Ramos (cell line): ENCODE results near the gene CACNA1C.

Source experiments
- in situ Hi-C: fragments of 300-500 bp; cut with MboI; formaldehyde crosslinking; loops from one replicate; pipeline ENCODE4 v1.14.3; 2022; ENCODE audit warnings: low sequenced_read_pairs; ENCODE audit not compliant: unreplicated experiment

Gene CACNA1C

GRCh38 chr12:2344885-2345284 is 292.1 kb downstream of the CACNA1C start:
- in situ Hi-C loops, result no loop called here

DNA sequence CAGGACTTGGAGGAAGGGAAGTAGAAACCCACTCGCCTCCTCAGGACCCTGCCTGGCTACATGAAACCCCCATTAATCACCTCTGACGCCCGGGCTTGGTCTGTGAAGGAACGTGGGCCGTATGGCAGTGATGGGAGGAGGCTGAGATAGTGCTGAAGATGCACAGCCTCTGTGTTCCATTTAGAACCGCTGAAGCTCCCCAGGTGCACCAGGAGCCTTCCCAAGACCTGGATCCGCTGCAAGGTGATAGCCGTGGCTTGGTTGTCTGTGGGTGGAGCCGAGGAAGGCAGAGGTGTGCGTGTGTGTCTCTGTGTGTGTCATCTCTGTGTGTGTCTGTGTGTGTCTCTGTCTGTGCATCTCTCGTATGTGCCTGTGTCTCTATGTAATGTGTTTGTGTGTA is 293.1 kb downstream of the CACNA1C start:
- in situ Hi-C loops, result no loop called here

DNA sequence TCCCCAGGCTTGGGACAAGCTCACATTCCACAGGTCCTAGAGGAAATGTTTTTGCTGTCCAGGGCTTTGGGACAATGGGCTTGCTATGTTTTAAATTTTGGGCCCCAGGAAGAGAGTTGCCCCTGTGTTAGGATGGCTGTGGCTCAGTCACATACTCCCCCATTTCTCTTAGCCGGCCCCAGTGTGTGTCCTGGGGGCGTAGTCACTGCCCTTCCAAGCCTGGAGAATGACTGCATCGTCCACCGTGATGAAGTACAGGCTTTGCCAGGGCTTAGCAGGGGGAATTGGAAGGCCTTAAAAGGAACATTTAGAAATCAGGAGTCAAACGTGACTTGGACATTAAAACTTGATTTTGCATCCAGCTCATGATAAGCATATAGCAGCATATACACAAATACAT is 293.6 kb downstream of the CACNA1C start:
- in situ Hi-C loops, result no loop called here

DNA sequence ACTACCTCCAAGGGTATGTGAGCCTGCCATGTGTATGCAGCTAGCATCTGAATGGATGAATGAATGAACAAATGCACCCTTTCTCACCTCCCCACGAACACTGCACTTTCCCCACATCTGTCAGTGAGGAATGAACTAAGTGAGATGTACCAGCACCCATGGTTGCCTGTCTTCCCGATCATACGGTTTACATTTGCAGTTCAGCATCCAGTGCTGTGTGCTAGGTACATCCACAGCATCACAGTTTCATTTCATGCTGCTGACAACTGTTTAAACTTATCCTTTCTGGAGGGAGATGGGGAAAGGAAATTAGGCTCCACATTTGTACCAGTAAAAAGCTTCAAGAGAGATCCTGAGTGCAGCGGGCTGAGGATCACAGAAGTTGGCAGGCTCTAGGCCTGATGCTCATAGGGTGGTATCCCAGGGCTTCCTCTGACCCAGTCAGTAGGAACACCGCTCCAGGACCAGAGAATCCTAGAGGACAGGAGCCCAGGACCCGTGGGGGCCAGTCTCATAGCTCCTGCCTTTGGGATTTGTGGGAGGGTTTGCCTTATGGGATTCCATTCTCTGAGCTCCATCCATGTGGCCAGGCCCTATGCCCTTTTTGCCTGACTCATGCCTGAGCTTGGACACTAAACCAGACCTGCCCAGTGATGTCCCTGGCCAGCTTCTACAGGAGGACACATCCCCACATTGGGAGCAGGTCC is 294.5 kb downstream of the CACNA1C start:
- in situ Hi-C loops, result no loop called here

- in situ Hi-C loops, result no loop called here
Observed at GRCh38 chr12:2347844-2348481, 295.2 kb downstream of the CACNA1C start.

- in situ Hi-C loops, result no loop called here
Observed at GRCh38 chr12:2348482-2348852, 295.7 kb downstream of the CACNA1C start.

GRCh38 chr12:2351161-2351560 is 298.4 kb downstream of the CACNA1C start:
- in situ Hi-C loops, result no loop called here

DNA sequence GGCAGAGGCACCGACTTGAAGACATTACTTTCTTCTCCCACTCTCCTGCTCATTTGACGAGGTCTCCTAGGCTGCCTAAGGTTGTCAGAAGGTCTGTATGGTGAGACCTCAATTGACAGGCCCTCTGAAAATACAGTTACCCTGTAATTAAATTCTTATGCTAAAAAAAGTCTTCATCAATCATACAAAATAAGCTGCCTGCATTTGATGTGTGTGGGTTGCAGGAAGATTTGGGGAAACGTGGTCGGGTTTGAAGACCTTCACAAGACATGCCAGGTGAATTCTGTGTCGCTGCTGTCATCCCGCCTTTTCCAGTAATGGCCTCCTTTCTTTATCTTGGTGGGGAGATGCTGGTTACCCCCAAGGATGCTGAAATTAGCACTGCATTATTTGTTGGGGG is 299.4 kb downstream of the CACNA1C start:
- in situ Hi-C loops, result no loop called here

DNA sequence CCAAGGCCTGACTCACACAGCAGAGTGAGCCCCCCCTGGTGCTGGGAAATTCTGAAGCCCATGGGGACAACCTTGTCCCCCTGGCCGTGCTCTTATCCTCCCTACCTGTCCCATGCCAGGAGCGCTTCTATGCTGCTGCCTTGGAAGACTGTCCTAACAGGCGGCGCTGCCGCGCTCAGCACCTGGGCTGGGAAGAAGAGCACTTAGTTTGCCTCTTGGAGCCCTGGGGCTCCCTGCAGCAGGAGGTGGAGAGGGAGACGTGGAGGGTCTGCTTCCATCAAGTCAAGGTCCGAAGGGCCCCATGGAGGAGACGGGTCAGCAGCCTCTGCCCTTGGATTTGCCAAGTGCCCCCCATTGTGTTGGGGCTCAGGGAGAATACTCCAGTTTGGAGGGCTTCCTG is 300.5 kb downstream of the CACNA1C start:
- in situ Hi-C loops, result no loop called here

DNA sequence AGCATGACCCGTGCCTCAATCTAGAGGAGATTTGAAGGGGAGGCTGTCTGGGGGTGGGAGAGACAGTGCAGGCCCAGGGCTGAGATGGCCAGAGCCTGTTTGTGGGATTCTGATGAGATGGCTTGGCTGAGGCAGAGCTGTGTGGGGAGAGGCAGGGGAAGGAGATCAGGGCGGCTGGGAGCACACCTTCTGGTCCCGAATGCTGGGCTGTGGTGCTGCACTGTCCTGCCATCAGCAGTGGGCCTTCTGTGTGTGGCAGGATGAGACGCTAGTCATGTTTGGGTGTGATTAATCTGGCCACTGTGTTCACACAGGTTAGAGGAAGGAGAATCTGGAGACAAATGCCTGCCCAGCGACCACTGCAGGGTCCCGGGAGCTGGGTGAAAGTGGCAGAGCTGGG is 300.9 kb downstream of the CACNA1C start:
- in situ Hi-C loops, result no loop called here

GRCh38 chr12:2354151-2354991 is 301.6 kb downstream of the CACNA1C start:
- in situ Hi-C loops, result no loop called here

DNA sequence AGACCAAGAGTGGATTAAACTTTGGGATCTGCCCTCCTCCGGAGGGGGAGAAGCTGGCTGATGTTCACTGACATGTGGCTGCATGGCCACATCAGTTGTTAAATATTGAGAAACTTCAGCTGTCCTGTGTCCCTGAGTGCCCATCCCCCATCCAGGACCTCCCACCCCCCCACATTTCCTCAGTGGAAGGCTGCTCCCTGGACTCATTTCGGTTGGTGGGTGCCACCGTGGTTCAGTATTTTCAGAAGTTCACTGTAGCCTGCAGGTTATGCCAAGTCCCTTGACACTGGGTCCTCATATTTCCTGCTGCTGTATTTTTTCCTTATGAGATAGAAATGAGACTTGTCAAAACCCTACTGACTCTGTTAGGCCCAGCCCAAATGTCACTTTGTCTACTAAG is 302.4 kb downstream of the CACNA1C start:
- in situ Hi-C loops, result no loop called here

DNA sequence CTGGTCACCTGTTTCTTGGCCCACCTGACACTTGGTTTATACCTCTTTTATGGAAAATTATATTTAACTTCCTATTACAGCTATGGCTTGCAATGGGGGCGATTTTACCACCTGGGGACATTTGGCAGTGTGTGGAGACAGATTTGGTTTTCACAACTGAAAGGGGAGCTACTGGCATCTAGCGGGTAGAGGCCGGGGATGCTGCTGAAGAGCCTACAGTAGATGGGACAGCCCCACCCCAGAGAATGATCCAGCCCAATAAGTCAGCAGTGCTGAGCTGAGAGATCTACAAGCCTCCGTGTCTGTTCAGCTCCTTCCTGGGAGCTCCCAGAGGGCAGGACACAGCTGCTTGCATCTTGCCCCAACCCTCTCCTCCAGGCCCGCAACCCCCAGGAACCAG is 302.8 kb downstream of the CACNA1C start:
- in situ Hi-C loops, result no loop called here

GRCh38 chr12:2356601-2357125 is 303.9 kb downstream of the CACNA1C start:
- in situ Hi-C loops, result no loop called here

DNA sequence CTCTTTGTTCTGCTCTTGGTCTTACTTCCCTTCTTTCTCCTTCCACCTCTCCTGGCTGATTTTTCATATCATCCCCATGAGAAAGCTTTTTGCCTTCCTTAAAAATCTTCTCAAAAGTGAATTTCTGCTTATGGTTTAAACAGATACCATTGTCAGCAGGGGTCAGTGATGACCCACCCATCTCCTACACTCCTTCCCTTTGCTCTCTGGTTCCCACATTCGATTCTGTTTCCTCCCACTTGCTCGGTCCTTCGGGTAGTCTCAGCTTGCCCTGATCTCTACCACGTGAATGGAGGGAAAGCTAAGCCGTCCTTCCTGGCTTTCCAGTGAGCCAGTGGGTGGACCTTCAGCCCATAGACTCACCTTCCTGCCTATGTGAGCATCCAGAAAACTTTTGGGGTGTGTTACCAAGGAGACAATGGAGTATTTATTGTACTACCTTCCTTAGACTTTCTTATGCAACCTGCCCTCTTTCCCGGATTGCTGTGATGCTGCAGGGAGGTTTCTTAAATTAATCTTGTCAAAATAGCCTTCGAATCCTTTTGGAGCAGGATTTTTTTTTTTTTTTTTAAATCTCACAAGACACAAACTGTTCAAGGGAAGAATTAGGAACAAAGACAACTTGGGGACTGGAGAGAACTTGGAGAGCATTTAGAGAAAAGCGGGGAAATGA is 306.3 kb downstream of the CACNA1C start:
- in situ Hi-C loops, result no loop called here

DNA sequence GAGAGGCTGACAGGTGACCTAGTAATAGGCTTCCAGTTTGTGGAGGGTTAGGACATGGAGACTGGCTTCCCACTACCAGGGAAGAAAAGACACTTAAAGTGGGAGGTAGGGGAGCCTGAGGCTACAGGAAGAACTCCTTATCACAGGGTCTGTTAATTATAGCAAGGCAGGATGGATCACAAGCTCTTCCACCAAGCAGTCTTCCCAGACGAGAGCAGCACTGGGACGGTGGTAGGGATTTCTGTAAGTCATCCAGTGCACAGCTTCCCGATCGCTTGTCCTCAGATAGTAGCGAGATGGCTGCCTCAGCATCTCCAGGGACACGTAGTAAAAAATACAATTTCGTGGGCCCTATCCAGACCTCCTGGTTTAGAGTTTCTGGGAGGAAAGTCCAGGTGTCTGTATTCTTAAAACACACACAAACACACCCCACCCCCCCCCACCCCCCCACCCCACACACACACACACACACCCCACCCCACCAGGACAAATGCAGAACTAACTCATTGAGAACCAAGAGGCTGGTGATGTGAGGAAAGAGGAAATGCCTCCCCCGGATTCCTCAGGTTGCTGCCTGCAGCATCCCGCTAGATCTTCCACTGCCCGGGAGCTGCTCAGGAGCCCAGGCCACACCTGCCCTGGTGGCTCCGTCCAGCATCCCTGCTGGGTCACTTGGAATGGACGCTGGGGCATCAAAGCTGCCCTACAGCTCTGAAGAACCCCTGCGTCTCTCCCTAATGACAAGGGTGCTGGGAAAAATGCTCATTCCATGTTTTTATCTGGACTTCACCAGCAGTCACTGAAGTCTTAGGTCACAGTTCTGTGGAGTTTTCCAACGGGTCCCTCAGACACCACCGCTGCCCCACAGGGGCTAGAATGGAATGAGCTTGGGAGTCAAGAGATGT is 307.2 kb downstream of the CACNA1C start:
- in situ Hi-C loops, result no loop called here

DNA sequence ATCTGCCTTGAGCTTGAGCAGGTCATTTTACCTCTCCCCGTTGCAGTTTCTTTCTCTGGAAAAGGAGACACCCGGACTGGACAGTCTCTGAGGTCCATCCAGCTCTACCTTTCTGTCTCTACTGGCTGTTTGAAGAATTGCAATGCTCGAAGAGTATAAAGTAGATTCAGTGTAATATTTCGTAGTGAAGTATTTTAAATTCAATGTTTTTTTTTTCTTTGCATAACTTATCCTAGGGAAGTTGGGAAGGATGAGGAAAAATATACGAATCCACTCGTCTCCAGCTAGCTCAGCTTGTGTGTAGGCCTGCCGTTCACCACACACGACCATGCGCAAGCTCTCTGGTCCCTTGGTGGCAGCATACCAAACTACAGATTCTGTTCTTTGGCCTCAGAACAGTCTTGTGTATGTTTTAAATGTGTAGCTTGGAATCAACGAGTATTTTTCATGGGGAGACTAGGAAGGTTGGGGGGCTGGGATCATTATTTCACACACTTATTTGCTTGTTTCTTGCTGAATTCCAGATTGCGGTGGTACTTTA is 307.9 kb downstream of the CACNA1C start:
- in situ Hi-C loops, result no loop called here

DNA sequence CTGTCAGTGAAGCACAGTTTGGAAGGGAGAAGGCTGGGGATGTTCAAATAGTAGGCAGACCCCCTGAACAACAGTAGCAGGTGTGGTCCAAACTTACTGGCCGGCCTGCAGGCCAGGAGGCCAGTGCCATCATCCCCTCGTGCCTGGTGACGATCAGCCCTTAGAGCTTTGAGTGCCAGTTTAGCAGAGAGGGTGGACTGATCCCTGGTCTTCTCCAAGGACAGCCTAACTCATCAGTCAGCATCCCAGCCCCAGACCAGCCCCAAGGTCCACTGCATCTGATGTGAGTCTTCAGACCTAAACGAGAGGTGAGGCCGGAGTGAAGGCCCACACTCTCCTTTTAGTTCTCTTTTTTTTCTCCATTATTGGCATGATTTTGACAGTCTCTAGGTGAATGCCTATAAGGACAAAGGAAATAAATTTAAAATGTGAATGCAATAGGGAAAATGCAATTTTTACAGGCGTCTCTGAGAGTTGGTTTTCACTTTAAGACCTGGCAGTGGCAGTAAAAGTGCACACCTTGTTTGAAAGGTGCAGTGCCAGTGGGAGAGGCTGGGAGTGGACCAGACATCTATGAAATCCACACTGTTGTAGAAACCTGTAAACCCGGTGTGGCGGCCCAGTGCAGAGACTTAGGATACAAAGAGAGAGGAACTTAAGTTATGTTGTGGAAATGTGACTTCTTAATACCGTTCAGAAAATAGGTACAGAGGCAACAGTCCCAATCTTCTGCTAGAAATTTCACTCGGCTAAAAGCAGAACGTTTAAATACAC is 311.2 kb downstream of the CACNA1C start:
- in situ Hi-C loops, result no loop called here

GRCh38 chr12:2364631-2365051 is 311.9 kb downstream of the CACNA1C start:
- in situ Hi-C loops, result no loop called here
